WTC11 (cell line): ENCODE results near the gene FSTL4. TPM values are rescaled to one million over a fixed set of nuclear protein-coding genes. Genes with fewer than 3 reads are reported as not detected.

ENCODE experiments used
- ATAC-seq: fragments of 200-7000 bp; cut with Tn5 transposase; 2 replicates; pipeline ENCODE4 v1.10.0; 2021; ENCODE audit warnings: mild to moderate bottlenecking, moderate library complexity
- CTCF ChIA-PET: fragments of 300-600 bp; sonication (Branson Sonifier 250); formaldehyde crosslinking; loops from one replicate; lab custom pipeline; 2021; ENCODE audit warnings: antibody characterized with exemption; lab: Charles Lee
- POLR2A ChIA-PET: fragments of 350-600 bp; sonication (Branson Sonifier 250); formaldehyde crosslinking; loops from one replicate; lab custom pipeline; 2021; ENCODE audit warnings: antibody characterized with exemption; lab: Charles Lee
- DNase-seq: peaks from one replicate; pipeline ENCODE4 v3.0.0; 2021; ENCODE audit warnings: low spot score
- H3K27ac Mint-ChIP-seq: 2 replicates; pipeline ENCODE4 v1.8.0; 2021; ENCODE audit warnings: mixed read lengths
- H3K27me3 Mint-ChIP-seq: 2 replicates; pipeline ENCODE4 v1.8.0; 2021; ENCODE audit warnings: low read depth, mild to moderate bottlenecking, moderate library complexity, mixed read lengths
- H3K36me3 Mint-ChIP-seq: 2 replicates; pipeline ENCODE4 v1.8.0; 2021; ENCODE audit warnings: mixed read lengths
- H3K4me1 Mint-ChIP-seq: 2 replicates; pipeline ENCODE4 v1.8.0; 2022; ENCODE audit warnings: mixed read lengths
- H3K4me3 Mint-ChIP-seq: 2 replicates; pipeline ENCODE4 v1.8.0; 2021; ENCODE audit warnings: mild to moderate bottlenecking, moderate library complexity, mixed read lengths
- H3K9me3 Mint-ChIP-seq: 2 replicates; pipeline ENCODE4 v1.8.0; 2021; ENCODE audit warnings: mixed read lengths
- AFF4 ChIP-seq: sonication (generic); formaldehyde crosslinking; IDR thresholded peaks from 2 replicates; pipeline ENCODE4 v1.8.1; 2023; ENCODE audit warnings: mild to moderate bottlenecking, missing genetic modification reagents, borderline replicate concordance
- CDX4 ChIP-seq: fragments of 250-450 bp; sonication (Bioruptor Pico); IDR thresholded peaks from 2 replicates; pipeline ENCODE4 v1.9.0; 2021; ENCODE audit warnings: moderate library complexity, mild to moderate bottlenecking, inconsistent platforms, borderline replicate concordance
- CREB1 ChIP-seq: sonication (generic); formaldehyde crosslinking; IDR thresholded peaks from 2 replicates; pipeline ENCODE4 v1.8.0; 2023; ENCODE audit warnings: mild to moderate bottlenecking, missing genetic modification reagents
- E2F5 ChIP-seq: sonication (generic); formaldehyde crosslinking; IDR thresholded peaks from 2 replicates; pipeline ENCODE4 v1.8.1; 2022; ENCODE audit warnings: mild to moderate bottlenecking, moderate library complexity, missing genetic modification reagents
- EMX1 ChIP-seq: fragments of 250-450 bp; sonication (Bioruptor Pico); IDR thresholded peaks from 2 replicates; pipeline ENCODE4 v1.8.0; 2021; ENCODE audit warnings: mild to moderate bottlenecking
- ESRRA ChIP-seq: sonication (generic); formaldehyde crosslinking; IDR thresholded peaks from 2 replicates; pipeline ENCODE4 v1.8.1; 2022; ENCODE audit warnings: mild to moderate bottlenecking, missing genetic modification reagents, borderline replicate concordance
- NFE2L1 ChIP-seq: sonication (generic); formaldehyde crosslinking; IDR thresholded peaks from 2 replicates; pipeline ENCODE4 v1.8.1; 2023; ENCODE audit warnings: missing genetic modification reagents
- NR1H2 ChIP-seq: sonication (generic); formaldehyde crosslinking; IDR thresholded peaks from 2 replicates; pipeline ENCODE4 v1.9.0; 2021; ENCODE audit warnings: mild to moderate bottlenecking, moderate library complexity, missing genetic modification reagents
- NR2C2 ChIP-seq: sonication (generic); formaldehyde crosslinking; IDR thresholded peaks from 2 replicates; pipeline ENCODE4 v1.8.0; 2022; ENCODE audit warnings: mild to moderate bottlenecking, missing genetic modification reagents
- NR3C1 ChIP-seq: sonication (generic); formaldehyde crosslinking; conservative IDR thresholded peaks from 2 replicates; pipeline ENCODE4 v1.8.1; 2023; ENCODE audit warnings: low read depth, mild to moderate bottlenecking, missing genetic modification reagents
- SMAD3 ChIP-seq: sonication (generic); formaldehyde crosslinking; IDR thresholded peaks from 2 replicates; pipeline ENCODE4 v1.8.0; 2022; ENCODE audit warnings: missing genetic modification reagents, mild to moderate bottlenecking, borderline replicate concordance
- ZNF281 ChIP-seq: sonication (generic); formaldehyde crosslinking; IDR thresholded peaks from 2 replicates; pipeline ENCODE4 v1.8.0; 2023; ENCODE audit warnings: mild to moderate bottlenecking, missing genetic modification reagents
- ZNF396 ChIP-seq: fragments of 250-450 bp; sonication (Bioruptor Pico); IDR thresholded peaks from 2 replicates; pipeline ENCODE4 v1.8.0; 2021; ENCODE audit warnings: mild to moderate bottlenecking, moderate library complexity, borderline replicate concordance
- total RNA-seq: library from RNA; stranded (reverse); gene quantifications from 3 replicates; pipeline ENCODE4 v1.2.3, GENCODE V29; 2021

Gene FSTL4
- total RNA-seq, 1 experiment from 2014 or later = 6.1 TPM

GRCh38 chr5:133230823-133231578 lies 381.3 kb downstream of the FSTL4 start:
- TF ChIP-seq CDX4 = no peak
- Mint-ChIP-seq H3K9me3 (no peaks in the 10 kb centered on the region), H3K27ac (no peak overlapping the region), H3K27me3 (no peaks in the 10 kb centered on the region), H3K4me1 (no peaks in the 10 kb centered on the region), H3K4me3 (no peak overlapping the region), H3K36me3 (no peaks in the 10 kb centered on the region)
- DNase-seq (no peak), ATAC-seq (no peak)
- ChIA-PET CTCF (interaction anchor here (0.6 kb wide), 1 partner anchor 123 kb away, joined by 4 read pairs; no protein-coding TSS in a partner anchor), POLR2A (no interaction called here)

- no peak for TF ChIP-seq ESRRA (CRISPR knock-in tag)
- TF ChIP-seq E2F5 = no peak
- TF ChIP-seq ZNF281 (CRISPR knock-in tag) = no peak
- TF ChIP-seq AFF4 (CRISPR knock-in tag) = no peak
- no peak for TF ChIP-seq NR2C2
- TF ChIP-seq EMX1 = no peak
- no peak for TF ChIP-seq ZNF396 (CRISPR knock-in tag)
- TF ChIP-seq CREB1 = no peak
- no peak for TF ChIP-seq NFE2L1 (CRISPR knock-in tag)
- TF ChIP-seq NR1H2 = no peak
- TF ChIP-seq NR3C1 (CRISPR knock-in tag) = no peak
- TF ChIP-seq SMAD3 (CRISPR knock-in tag) = no peak
- POLR2A ChIA-PET = no interaction called here
- no peak overlapping the region for H3K27ac Mint-ChIP-seq
- H3K4me3 Mint-ChIP-seq = no peak overlapping the region
- H3K27me3 Mint-ChIP-seq = no peaks in the 10 kb centered on the region
- H3K9me3 Mint-ChIP-seq = no peaks in the 10 kb centered on the region
- H3K36me3 Mint-ChIP-seq = no peaks in the 10 kb centered on the region
- DNase-seq = no peak
- H3K4me1 Mint-ChIP-seq = no peaks in the 10 kb centered on the region
- ATAC-seq = no peak
- CTCF ChIA-PET = interaction anchor here (1.0 kb wide), 1 partner anchor 18 kb away, joined by 4 read pairs; no protein-coding TSS in a partner anchor
Observed at GRCh38 chr5:133229931-133230664, 382.2 kb downstream of the FSTL4 start.
